Measurements from ENCODE around the gene ZBTB4. TPM values are rescaled to one million over a fixed set of nuclear protein-coding genes. Genes with fewer than 3 reads are reported as not detected.

Gene ZBTB4
- total RNA-seq, 1 experiment from 2014 or later: 17.1 TPM

DNA sequence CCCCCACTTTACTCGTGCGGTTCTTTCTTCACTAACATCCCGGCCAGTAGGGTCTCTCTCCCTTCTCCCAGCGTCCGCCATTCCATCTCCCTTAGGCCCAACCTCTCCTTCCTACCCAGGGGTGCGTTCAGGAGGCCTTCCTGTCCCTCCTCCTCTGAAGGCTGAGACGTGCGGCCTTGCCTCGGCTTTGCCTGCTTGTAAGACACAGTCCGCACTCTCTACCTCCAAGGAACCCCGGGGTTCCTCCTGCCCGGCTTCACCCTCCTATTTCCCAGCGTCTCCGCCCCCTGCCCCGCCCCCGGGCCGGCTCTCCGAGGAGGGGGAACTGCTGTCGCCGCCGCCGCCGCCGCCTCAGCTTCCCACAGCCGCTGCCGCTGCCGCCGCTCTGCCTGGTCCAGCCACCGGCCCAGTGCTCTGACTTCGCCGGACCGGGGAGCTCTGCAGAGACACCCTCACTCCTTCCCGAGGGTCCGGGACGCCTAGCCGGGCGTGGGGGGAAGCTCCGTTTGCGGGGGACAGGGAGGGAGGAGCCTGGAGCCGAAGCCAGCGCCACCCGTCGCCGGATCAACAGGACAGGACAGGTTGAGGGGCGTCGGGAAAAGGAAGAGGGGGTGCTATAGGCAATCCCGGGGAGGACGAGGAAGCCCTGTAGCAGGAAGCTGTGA lies 41.3 kb downstream of the ZBTB4 start:
- Histone ChIP-seq H3K79me2 (ENCODE audit: insufficient read depth, low read length) (no peaks in the 10 kb centered on the region), H3K9ac (ENCODE audit: low read length) (0 out of 2 replicates have a peak overlapping the region, but pooled peaks have one; percentile 77), H3K4me3 (replicated peaks in 1 of 2; ENCODE audit: low read depth in 1 of 2, low read length in 2 of 2) (no peak overlapping the region), H4K20me1 (ENCODE audit: insufficient read depth) (no peaks in the 10 kb centered on the region), H3K4me2 (ENCODE audit: low read length) (no peak overlapping the region), H3K4me1 (ENCODE audit: control insufficient read depth in 1 of 2, insufficient read depth in 2 of 2, low read length in 2 of 2) (peaks cover 13 to 32% of the 10 kb centered on the region in 2 experiments), H3K9me2 (ENCODE audit: insufficient read depth) (no peaks in the 10 kb centered on the region), H2AFZ (ENCODE audit: low read depth, low read length, poor library complexity, severe bottlenecking) (no peak overlapping the region), H3K27ac (ENCODE audit: low read depth, low read length) (no peak overlapping the region), H3K27me3 (ENCODE audit: insufficient read depth, low read length) (no peaks in the 10 kb centered on the region), H3K9me3 (ENCODE audit: control insufficient read depth in 1 of 2, insufficient read depth in 1 of 2, low read depth in 1 of 2, low read length in 2 of 2) (no peaks in the 10 kb centered on the region), H3K36me3 (ENCODE audit: control insufficient read depth in 1 of 2, insufficient read depth in 2 of 2, low read length in 2 of 2) (no peaks in the 10 kb centered on the region)
- ChIA-PET CTCF (no interaction called here), RAD21 (ENCODE audit: low non-redundant PET in 1 of 2, low total read pairs in 2 of 2, uncharacterized antibody in 2 of 2, unreplicated experiment in 2 of 2) (no interaction called here), POLR2A (no interaction called here)
- intact Hi-C loops (cut with micrococcal nuclease): loop anchor here (1.0 to 10.0 kb wide), 6 partner anchors 44 to 249 kb away; partner anchors contain the start of genes CLDN7, PLSCR3, POLR2A and SENP3
- BruUV-seq (replicated peaks): no TSS peak
- ATAC-seq (no peak), DNase-seq (ENCODE audit: low read depth, low spot score) (no peak)
- no peak for TF ChIP-seq POLR2A (IDR thresholded peaks at IDR 0.05; ENCODE audit: borderline replicate concordance, extremely low read depth, insufficient read depth, insufficient read length)
- TF ChIP-seq, protein P1, sequence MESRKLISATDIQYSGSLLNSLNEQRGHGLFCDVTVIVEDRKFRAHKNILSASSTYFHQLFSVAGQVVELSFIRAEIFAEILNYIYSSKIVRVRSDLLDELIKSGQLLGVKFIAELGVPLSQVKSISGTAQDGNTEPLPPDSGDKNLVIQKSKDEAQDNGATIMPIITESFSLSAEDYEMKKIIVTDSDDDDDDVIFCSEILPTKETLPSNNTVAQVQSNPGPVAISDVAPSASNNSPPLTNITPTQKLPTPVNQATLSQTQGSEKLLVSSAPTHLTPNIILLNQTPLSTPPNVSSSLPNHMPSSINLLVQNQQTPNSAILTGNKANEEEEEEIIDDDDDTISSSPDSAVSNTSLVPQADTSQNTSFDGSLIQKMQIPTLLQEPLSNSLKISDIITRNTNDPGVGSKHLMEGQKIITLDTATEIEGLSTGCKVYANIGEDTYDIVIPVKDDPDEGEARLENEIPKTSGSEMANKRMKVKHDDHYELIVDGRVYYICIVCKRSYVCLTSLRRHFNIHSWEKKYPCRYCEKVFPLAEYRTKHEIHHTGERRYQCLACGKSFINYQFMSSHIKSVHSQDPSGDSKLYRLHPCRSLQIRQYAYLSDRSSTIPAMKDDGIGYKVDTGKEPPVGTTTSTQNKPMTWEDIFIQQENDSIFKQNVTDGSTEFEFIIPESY (IDR thresholded peaks at IDR 0.05; ENCODE audit: extremely low read depth, insufficient replicate concordance, low read length): no peak
- TF ChIP-seq RAD21 (IDR thresholded peaks at IDR 0.05; ENCODE audit: low read depth): no peak
- TF ChIP-seq, protein P2, sequence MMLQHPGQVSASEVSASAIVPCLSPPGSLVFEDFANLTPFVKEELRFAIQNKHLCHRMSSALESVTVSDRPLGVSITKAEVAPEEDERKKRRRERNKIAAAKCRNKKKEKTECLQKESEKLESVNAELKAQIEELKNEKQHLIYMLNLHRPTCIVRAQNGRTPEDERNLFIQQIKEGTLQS (IDR thresholded peaks at IDR 0.05): no peak
- no peak for TF ChIP-seq ELF1 (IDR thresholded peaks at IDR 0.05; ENCODE audit: borderline replicate concordance, low read depth)
- TF ChIP-seq ZFX (IDR thresholded peaks at IDR 0.05): no peak
- TF ChIP-seq TCF7L2 (IDR thresholded peaks at IDR 0.05; ENCODE audit: borderline replicate concordance, extremely low read depth, insufficient read depth, insufficient read length): no peak
- no peak for TF ChIP-seq JUND (IDR thresholded peaks at IDR 0.05)
- no peak for TF ChIP-seq SIN3A (IDR thresholded peaks at IDR 0.05; ENCODE audit: low read depth)
- TF ChIP-seq POLR2AphosphoS5 (IDR thresholded peaks at IDR 0.05; ENCODE audit: low read depth, low read length): no peak
- TF ChIP-seq, protein P3, sequence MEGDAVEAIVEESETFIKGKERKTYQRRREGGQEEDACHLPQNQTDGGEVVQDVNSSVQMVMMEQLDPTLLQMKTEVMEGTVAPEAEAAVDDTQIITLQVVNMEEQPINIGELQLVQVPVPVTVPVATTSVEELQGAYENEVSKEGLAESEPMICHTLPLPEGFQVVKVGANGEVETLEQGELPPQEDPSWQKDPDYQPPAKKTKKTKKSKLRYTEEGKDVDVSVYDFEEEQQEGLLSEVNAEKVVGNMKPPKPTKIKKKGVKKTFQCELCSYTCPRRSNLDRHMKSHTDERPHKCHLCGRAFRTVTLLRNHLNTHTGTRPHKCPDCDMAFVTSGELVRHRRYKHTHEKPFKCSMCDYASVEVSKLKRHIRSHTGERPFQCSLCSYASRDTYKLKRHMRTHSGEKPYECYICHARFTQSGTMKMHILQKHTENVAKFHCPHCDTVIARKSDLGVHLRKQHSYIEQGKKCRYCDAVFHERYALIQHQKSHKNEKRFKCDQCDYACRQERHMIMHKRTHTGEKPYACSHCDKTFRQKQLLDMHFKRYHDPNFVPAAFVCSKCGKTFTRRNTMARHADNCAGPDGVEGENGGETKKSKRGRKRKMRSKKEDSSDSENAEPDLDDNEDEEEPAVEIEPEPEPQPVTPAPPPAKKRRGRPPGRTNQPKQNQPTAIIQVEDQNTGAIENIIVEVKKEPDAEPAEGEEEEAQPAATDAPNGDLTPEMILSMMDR (IDR thresholded peaks at IDR 0.05 in 2 of 3, conservative IDR thresholded peaks at IDR 0.05 in 1 of 3; ENCODE audit: borderline replicate concordance in 1 of 3, insufficient read depth in 1 of 3, low read depth in 2 of 3, low read length in 2 of 3): no peak

Data from HCT116 (cell line).